Measurements from ENCODE around the gene KLHL29.

DNA sequence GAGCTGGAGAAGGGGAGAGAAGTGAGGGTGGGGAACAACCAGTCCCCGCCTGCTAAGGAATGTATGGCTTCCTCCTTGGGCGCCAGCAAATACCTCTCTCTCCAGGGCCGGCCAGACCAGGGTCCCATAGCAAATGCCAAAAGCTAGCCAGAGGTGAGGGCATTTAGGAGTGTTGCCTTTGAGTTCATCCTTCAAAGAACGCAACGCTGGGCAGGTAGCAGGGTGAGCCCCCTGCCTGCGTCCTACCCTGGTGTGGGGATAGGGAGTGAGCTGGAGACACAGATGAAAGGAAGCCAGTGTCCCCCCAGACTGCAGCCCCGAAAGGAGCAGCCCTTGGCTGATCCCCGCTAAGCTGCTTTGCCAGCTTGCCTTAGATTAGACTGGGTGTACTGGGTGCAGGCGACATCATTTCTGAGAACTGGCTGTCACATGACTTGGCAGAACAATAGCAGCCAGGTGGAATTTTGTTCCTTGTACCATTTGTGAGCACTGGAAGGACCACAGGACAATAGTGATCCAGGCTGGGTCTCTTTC lies 40.4 kb downstream of the KLHL29 start:
- TF ChIP-seq CTCF (IDR thresholded peaks at IDR 0.05): no peak
- no peak for TF ChIP-seq POLR2A (IDR thresholded peaks at IDR 0.05)
